ENCODE results near the gene RPTOR.

GRCh38 chr17:80817321-80817845 lies 272.7 kb downstream of the RPTOR start:
- no peak for TF ChIP-seq CTCF (IDR thresholded peaks at IDR 0.05 in 4 of 5, conservative IDR thresholded peaks at IDR 0.05 in 1 of 5)
- no peak for TF ChIP-seq POLR2A (IDR thresholded peaks at IDR 0.05)

Measured in gastrocnemius medialis (tissue), 4 donors.